ENCODE measurements around the gene EIF1. TPM values are rescaled to one million over a fixed set of nuclear protein-coding genes. Genes with fewer than 3 reads are reported as not detected.
A peak's percentile ranks its signal among the peaks of the same experiment; 100 is the strongest.

Gene EIF1
- total RNA-seq, 1 donor from 2014 or later, result 723 TPM

DNA sequence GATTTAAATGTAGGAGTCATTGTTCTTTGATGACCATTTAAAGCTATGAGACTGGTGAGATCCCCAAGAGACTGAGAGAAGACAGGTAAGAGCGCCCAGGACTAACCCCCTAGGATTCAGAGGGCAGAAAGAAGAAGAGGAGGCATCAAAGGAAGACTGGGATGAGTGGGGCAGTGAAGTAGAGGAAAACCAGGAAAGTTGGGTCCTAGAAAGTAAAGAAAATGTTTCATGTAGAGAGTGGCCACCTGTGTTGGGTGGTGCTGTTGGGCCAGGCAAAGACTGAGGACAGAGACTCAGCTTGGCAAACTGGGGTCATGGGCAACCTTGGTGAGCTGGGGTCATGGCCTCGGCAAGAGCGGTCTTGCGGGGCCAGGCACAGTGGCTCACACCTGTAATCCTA lies 47.1 kb downstream of the EIF1 start:
- DNase-seq (ENCODE audit: low spot score), result no peak

DNA sequence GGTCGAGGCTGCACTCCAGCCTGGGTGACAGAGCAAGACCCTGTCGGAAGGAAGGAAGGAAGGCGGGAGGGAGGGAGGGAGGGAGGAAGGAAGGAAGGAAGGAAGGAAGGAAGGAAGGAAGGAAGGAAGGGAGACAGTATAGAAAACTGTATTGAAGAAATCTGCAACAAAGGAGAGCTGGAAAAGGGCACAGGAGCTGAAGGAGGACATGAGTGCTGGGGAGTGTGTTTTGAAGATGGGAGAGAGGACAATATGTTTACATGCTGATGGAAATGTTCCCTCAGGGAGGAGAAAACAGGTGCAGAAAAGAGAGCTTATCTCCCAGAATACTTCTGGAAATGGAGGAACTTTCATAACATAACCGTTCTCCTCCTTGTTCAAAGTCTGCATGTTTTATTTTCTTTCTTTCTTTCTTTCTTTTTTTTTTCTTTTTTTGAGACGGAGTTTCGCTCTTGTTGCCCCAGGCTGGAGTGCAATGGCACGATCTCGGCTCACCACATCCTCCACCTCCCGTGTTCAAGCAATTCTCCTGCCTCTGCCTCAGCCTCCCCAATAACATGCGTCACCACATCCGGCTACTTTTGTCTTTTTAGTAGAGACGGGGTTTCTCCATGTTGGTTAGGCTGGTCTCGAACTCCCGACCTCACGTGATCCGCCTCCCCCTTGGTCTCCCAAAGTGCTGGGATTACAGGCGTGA lies 48.4 kb downstream of the EIF1 start:
- DNase-seq (ENCODE audit: low spot score), result no peak

DNA sequence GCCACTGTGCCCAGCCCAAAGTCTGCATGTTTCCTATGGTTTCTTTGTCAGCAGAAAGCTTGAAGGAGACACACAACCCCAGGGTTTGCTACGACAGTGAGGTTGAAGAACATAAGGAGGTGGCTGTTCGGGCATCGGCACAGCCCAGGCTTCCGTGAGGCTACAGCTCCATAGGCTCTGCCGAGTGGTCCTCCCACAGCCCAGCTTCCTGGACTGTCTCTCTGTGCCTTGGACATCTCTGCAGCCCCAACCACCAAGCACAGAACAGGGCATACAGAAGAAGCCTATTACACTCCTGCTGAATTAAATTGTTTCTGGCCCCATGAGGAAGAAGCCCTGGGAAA lies 49.0 kb downstream of the EIF1 start:
- DNase-seq (ENCODE audit: low spot score), result no peak

DNA sequence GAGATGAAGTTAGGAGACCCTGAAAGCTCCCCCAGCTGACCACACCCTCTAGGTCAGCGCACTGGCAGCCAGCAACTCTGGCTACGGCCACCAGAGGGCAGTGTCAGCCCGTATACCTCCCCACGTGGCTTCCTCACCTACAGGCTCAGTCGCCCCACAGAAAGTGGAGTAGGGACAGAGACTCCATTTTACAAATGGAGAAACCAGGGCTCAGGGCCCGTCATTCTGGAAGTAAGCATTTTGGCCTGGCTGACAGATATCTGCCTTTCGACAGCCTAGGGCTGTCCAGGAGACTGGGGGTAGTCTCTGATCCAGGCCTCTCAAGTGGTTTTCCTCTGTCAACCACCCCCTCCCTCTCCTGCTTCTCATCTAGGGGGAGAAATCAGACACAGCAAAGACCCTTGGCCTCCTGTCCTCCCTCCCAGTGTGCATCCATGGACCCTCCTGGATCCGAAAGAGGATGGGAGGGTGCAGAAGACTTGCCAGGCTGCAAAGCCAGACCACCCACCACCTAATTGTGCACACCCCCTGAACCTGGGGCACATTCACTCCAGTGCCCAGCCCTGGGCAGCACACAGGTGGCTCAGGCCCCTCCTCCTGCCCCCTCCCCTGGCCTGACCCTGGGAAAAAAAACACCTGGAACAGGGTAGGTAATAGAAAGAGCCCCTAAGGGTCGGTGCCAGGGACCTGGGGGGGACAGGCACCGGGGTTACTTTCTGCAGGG lies 49.6 kb downstream of the EIF1 start:
- peak; percentile 81 for DNase-seq (ENCODE audit: low spot score)

DNA sequence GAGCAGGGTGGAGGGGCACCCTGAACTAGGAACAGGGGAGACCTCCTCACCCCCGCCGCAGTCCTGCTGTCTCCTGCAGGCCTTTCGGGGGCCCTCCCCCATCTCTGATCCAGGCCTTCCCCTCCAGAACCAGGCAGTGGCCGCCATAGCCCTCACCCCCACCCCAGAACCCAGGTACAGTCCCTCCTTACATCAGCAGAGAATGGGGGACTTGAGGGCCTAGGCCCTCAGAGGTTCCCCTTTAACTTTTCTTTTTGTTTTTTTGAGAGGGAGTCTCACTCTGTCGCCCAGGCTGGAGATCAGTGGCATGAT lies 50.1 kb downstream of the EIF1 start:
- no peak for DNase-seq (ENCODE audit: low spot score)

DNA sequence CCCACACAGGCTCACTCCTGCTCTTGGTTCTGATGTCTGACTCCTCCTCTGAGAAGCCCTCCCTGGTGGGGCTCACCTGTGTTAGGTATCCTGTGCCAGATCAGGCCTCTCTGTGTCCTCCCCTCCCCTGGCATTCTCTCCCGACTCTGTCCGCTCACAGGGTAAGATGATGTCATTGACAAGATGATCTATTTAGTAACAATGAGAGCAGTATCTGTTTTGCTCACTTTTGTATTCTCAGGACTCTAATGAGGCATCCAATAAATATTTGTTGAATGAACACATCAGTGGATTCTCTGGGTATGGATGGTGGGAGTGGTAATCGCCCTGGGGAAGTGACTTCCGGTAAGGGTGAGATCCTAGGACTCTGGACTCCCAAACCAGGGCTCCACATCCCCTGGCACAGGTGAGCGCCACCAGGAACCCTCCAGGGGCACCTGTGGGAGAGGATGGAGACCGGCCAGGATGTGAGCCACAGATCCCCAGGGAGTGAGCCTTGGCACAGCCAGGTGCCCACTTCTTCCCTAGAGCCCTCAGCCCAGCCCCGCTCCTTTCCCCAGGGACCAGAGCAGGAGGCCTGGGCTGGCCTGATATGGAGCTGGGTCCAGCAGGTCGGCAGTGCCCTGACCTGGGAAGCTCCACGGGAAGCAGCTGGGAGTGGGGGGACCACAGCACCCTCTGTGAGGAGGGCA lies 51.1 kb downstream of the EIF1 start:
- DNase-seq (ENCODE audit: low spot score), result no peak

DNA sequence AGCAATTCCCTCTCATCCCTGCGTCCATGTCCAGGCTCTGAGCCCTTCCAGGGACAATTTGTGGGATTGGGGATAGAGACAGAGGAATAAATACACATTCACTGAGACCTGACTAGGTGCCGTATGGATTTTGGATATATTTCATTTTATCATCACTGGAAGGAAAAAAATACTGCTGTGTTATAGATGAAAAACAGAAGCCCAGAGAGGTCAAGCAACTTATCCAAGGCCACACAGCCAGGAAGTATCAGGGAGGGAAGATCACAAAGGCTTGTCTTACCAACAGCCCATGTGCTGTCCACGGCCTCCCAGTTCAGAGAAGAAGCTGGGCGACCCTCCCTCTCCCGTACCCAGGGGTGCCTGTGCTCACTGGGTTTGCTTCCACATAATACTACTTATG lies 51.8 kb downstream of the EIF1 start:
- no peak for DNase-seq (ENCODE audit: low spot score)

DNA sequence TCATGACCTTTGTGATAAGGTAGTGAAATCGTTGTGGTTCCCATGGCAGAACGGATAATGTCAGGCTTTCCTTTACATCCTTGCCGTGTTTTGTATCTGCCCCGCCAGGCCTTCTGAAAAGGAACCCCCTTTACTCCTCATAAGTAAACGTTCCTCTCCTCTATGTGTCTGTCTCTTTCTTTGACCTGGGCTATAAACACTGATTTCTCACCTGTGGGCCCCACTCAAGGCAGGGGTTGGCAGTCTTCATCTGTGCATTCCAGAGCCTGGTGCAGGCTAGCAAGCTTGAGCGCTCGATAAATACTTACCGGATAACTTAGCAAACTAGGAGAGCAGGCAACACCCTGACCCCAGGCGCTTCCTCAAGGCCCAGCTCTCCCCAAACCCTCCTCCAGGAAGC lies 53.0 kb downstream of the EIF1 start:
- no peak for DNase-seq (ENCODE audit: low spot score)

Other genes with a start within 250 kb of the EIF1 start
- not detected for gene KRT38, start 247.9 kb upstream of the EIF1 start, total RNA-seq
- gene KRT32, start 221.5 kb upstream of the EIF1 start, total RNA-seq, result not detected
- gene KRT35, start 207.7 kb upstream of the EIF1 start, total RNA-seq, result not detected
- gene KRT36, start 199.0 kb upstream of the EIF1 start, total RNA-seq, result not detected
- gene KRT13, start 183.3 kb upstream of the EIF1 start, total RNA-seq, result 0.40 TPM
- 5.6 TPM for gene KRT15, start 170.0 kb upstream of the EIF1 start, total RNA-seq
- gene KRT19, start 160.6 kb upstream of the EIF1 start, total RNA-seq, result 1,522 TPM
- gene KRT9, start 116.8 kb upstream of the EIF1 start, total RNA-seq, result not detected
- gene KRT14, start 102.0 kb upstream of the EIF1 start, total RNA-seq, result 0.20 TPM
- not detected for gene KRT16, start 76.1 kb upstream of the EIF1 start, total RNA-seq
- not detected for gene KRT17, start 64.3 kb upstream of the EIF1 start, total RNA-seq
- not detected for gene GAST, start 23.4 kb downstream of the EIF1 start, total RNA-seq
- gene HAP1, start 45.8 kb downstream of the EIF1 start, total RNA-seq, result 1.9 TPM
- gene JUP, start 97.8 kb downstream of the EIF1 start, total RNA-seq, result 201 TPM
- 24.1 TPM for gene P3H4, start 123.1 kb downstream of the EIF1 start, total RNA-seq
- gene FKBP10, start 124.1 kb downstream of the EIF1 start, total RNA-seq, result 59.2 TPM
- 39.6 TPM for gene NT5C3B, start 147.3 kb downstream of the EIF1 start, total RNA-seq
- gene KLHL10, start 148.9 kb downstream of the EIF1 start, total RNA-seq, result 0.29 TPM
- 14.0 TPM for gene KLHL11, start 176.5 kb downstream of the EIF1 start, total RNA-seq
- 127 TPM for gene ACLY, start 230.1 kb downstream of the EIF1 start, total RNA-seq
- 1.6 TPM for gene ODAD4, start 241.7 kb downstream of the EIF1 start, total RNA-seq